ENCODE data around the gene AGXT. TPM values are rescaled to one million over a fixed set of nuclear protein-coding genes. Genes with fewer than 3 reads are reported as not detected.

Gene AGXT
- total RNA-seq, 3 donors from 2014 or later: 0.22 to 4.1 (median 1.0) TPM

GRCh38 chr2:240879105-240879504, 10.5 kb downstream of the AGXT start:
- Histone ChIP-seq H3K36me3 (ENCODE audit: low read depth) (no peaks in the 10 kb centered on the region), H3K9me3 (no peaks in the 10 kb centered on the region), H3K4me1 (ENCODE audit: low read depth) (peaks cover 30% of the 10 kb centered on the region), H3K4me3 (no peak overlapping the region)
- intact Hi-C loops (cut with DNase I, micrococcal nuclease): no loop called here
- TF ChIP-seq CTCF (IDR thresholded peaks at IDR 0.05): no peak
- DNase-seq: peak in 1 of 3 donors; percentile 19
- no peak for ATAC-seq

- Histone ChIP-seq H3K4me1 (ENCODE audit: low read depth) (peaks cover 5% of the 10 kb centered on the region), H3K4me3 (no peak overlapping the region), H3K9me3 (no peaks in the 10 kb centered on the region), H3K36me3 (ENCODE audit: low read depth) (no peaks in the 10 kb centered on the region)
- intact Hi-C loops (cut with DNase I, micrococcal nuclease): no loop called here
- no peak for ATAC-seq
- no peak for DNase-seq
- no peak for TF ChIP-seq CTCF (IDR thresholded peaks at IDR 0.05)
Measured at GRCh38 chr2:240881913-240882312, 13.3 kb downstream of the AGXT start.

GRCh38 chr2:240884221-240884620, 15.6 kb downstream of the AGXT start:
- H3K4me1 ChIP-seq (ENCODE audit: low read depth): peaks cover 6% of the 10 kb centered on the region
- no peak overlapping the region for H3K4me3 ChIP-seq
- no peaks in the 10 kb centered on the region for H3K9me3 ChIP-seq
- DNase-seq (no peak), ATAC-seq (no peak)
- no peaks in the 10 kb centered on the region for H3K36me3 ChIP-seq (ENCODE audit: low read depth)
- no peak for TF ChIP-seq CTCF (IDR thresholded peaks at IDR 0.05)
- intact Hi-C loops (cut with DNase I, micrococcal nuclease): no loop called here

- Histone ChIP-seq H3K9me3 (no peaks in the 10 kb centered on the region), H3K4me1 (ENCODE audit: low read depth) (peaks cover 8% of the 10 kb centered on the region), H3K4me3 (no peak overlapping the region), H3K36me3 (ENCODE audit: low read depth) (no peaks in the 10 kb centered on the region)
- no peak for TF ChIP-seq CTCF (IDR thresholded peaks at IDR 0.05)
- no peak for ATAC-seq
- intact Hi-C loops (cut with DNase I, micrococcal nuclease): no loop called here
- DNase-seq: no peak
Measured at GRCh38 chr2:240884745-240885144, 16.1 kb downstream of the AGXT start.

GRCh38 chr2:240885566-240885965, 16.9 kb downstream of the AGXT start:
- intact Hi-C loops (cut with DNase I, micrococcal nuclease): no loop called here
- DNase-seq (no peak), ATAC-seq (no peak)
- no peak overlapping the region for H3K4me3 ChIP-seq
- no peaks in the 10 kb centered on the region for H3K36me3 ChIP-seq (ENCODE audit: low read depth)
- peaks cover 12% of the 10 kb centered on the region for H3K4me1 ChIP-seq (ENCODE audit: low read depth)
- TF ChIP-seq CTCF (IDR thresholded peaks at IDR 0.05): no peak
- H3K9me3 ChIP-seq: no peaks in the 10 kb centered on the region

- no peaks in the 10 kb centered on the region for H3K9me3 ChIP-seq
- no peak overlapping the region for H3K4me3 ChIP-seq
- intact Hi-C loops (cut with DNase I, micrococcal nuclease): no loop called here
- peaks cover 12% of the 10 kb centered on the region for H3K4me1 ChIP-seq (ENCODE audit: low read depth)
- no peak for ATAC-seq
- H3K36me3 ChIP-seq (ENCODE audit: low read depth): no peaks in the 10 kb centered on the region
- no peak for DNase-seq
- no peak for TF ChIP-seq CTCF (IDR thresholded peaks at IDR 0.05)
Measured at GRCh38 chr2:240886023-240886565, 17.5 kb downstream of the AGXT start.
